Endodermal cell (in vitro differentiated cells): ENCODE results near the gene RPS6KA2. TPM values are rescaled to one million over a fixed set of nuclear protein-coding genes. Genes with fewer than 3 reads are reported as not detected.
A peak's percentile ranks its signal among the peaks of the same experiment; 100 is the strongest.

ENCODE experiments used
- DNase-seq: peaks from one replicate; pipeline ENCODE4 v3.0.0-alpha.2; 2017
- H3K27ac ChIP-seq: 2 replicates; pipeline ENCODE4 v1.5.1; 2013; ENCODE audit warnings: mild to moderate bottlenecking, low read depth, low read length, moderate library complexity
- H3K27me3 ChIP-seq: 2 replicates; pipeline ENCODE4 v1.6.1; 2013; ENCODE audit warnings: mild to moderate bottlenecking, low read length, moderate library complexity; ENCODE audit not compliant: insufficient read depth, control insufficient read depth, poor library complexity, severe bottlenecking
- H3K36me3 ChIP-seq: 2 replicates; pipeline ENCODE4 v1.7.0; 2013; ENCODE audit warnings: mild to moderate bottlenecking, low read length, moderate library complexity; ENCODE audit not compliant: control insufficient read depth, insufficient read depth
- H3K4me1 ChIP-seq: one replicate; pipeline ENCODE4 v1.7.0; 2013; ENCODE audit warnings: low read length; ENCODE audit not compliant: control insufficient read depth, insufficient read depth
- H3K4me3 ChIP-seq: 2 replicates; pipeline ENCODE4 v1.5.1; 2013; ENCODE audit warnings: mild to moderate bottlenecking, low read length, moderate library complexity
- H3K9ac ChIP-seq: 2 replicates; pipeline ENCODE4 v1.6.1; 2013; ENCODE audit warnings: mild to moderate bottlenecking, low read length, moderate library complexity; ENCODE audit not compliant: poor library complexity, severe bottlenecking; ENCODE audit errors: extremely low read depth
- H3K9me3 ChIP-seq: 2 replicates; pipeline ENCODE4 v1.6.1; 2013; ENCODE audit warnings: mild to moderate bottlenecking, low read length, moderate library complexity; ENCODE audit not compliant: control insufficient read depth
- H3K27ac Mint-ChIP-seq: 2 replicates; pipeline ENCODE4 v1.8.0; 2020; ENCODE audit warnings: mixed read lengths
- H3K27me3 Mint-ChIP-seq: 2 replicates; pipeline ENCODE4 v1.8.0; 2021; ENCODE audit warnings: mild to moderate bottlenecking, mixed read lengths; ENCODE audit not compliant: insufficient read depth
- H3K36me3 Mint-ChIP-seq: 2 replicates; pipeline ENCODE4 v1.8.0; 2020; ENCODE audit warnings: low read depth, mixed read lengths
- H3K4me1 Mint-ChIP-seq: 2 replicates; pipeline ENCODE4 v1.8.0; 2020; ENCODE audit warnings: mixed read lengths
- H3K4me3 Mint-ChIP-seq: 2 replicates; pipeline ENCODE4 v1.8.0; 2020; ENCODE audit warnings: mild to moderate bottlenecking, moderate library complexity, mixed read lengths
- H3K9me3 Mint-ChIP-seq: 2 replicates; pipeline ENCODE4 v1.8.0; 2020; ENCODE audit warnings: mild to moderate bottlenecking, mixed read lengths
- CTCF ChIP-seq: fragments of 200-600 bp; sonication (generic); conservative IDR thresholded peaks from 2 replicates; pipeline ENCODE4 v1.5.0; 2021; ENCODE audit warnings: antibody characterized with exemption, mild to moderate bottlenecking
- WGBS, 2 experiments: methylation state at CpG; one replicate each; pipeline versions ENCODE4 v1.1.5 to v1.1.7; 2013; ENCODE audit warnings: missing lambda C conversion rate in 2 of 2, mixed read lengths in 1 of 2; ENCODE audit not compliant: insufficient coverage in 1 of 2, insufficient read length in 1 of 2; 5-methylcytosine and 5-hydroxymethylcytosine counted together
- total RNA-seq, 2 donors: library from RNA; stranded (reverse); fragmentation: NEBNext Ultra II Directional in 1 of 2; extraction: Animal tissue kit (Norgen Biotek cat#: 25700) in 1 of 2; gene quantifications; 2 replicates in 1 of 2; 3 replicates in 1 of 2; pipeline ENCODE4 v1.2.1, GENCODE V29; 2021

The RPS6KA2 gene
- total RNA-seq, 2 donors from 2014 or later: 17.9 to 23.9 TPM

DNA sequence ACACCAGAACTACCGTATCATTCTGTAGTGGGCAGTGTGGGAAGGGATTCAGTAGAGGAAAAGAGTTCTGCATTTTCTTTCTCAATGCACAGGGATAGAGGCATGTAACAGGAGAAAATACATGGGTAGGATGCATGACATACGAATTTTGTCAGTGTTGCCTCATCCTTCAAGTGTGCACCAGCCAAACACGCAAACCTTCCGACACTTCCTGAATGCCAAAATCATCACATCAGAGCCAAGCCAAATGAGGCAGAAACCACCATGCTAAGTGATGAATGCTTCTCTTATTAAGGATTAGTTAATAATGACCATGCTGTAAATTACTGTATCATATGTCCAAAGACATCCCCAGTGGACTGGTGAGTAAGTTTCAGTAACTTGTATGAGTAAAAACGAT lies 67.8 kb downstream of the RPS6KA2 start:
- Mint-ChIP-seq H3K36me3 (peaks cover 5% of the 10 kb centered on the region), H3K27me3 (no peaks in the 10 kb centered on the region), H3K27ac (no peak overlapping the region), H3K4me1 (peaks cover 8% of the 10 kb centered on the region), H3K9me3 (no peaks in the 10 kb centered on the region), H3K4me3 (no peak overlapping the region)
- WGBS, 2 experiments: 94 to 97% methylated on average over 5 of the region's 5 CpGs
- no peaks in the 10 kb centered on the region for H3K36me3 ChIP-seq
- H3K4me3 ChIP-seq: no peak overlapping the region
- no peak overlapping the region for H3K9ac ChIP-seq
- no peak overlapping the region for H3K27ac ChIP-seq
- no peaks in the 10 kb centered on the region for H3K27me3 ChIP-seq
- no peaks in the 10 kb centered on the region for H3K4me1 ChIP-seq
- no peak for TF ChIP-seq CTCF
- H3K9me3 ChIP-seq: no peaks in the 10 kb centered on the region
- DNase-seq: peak; percentile 3

DNA sequence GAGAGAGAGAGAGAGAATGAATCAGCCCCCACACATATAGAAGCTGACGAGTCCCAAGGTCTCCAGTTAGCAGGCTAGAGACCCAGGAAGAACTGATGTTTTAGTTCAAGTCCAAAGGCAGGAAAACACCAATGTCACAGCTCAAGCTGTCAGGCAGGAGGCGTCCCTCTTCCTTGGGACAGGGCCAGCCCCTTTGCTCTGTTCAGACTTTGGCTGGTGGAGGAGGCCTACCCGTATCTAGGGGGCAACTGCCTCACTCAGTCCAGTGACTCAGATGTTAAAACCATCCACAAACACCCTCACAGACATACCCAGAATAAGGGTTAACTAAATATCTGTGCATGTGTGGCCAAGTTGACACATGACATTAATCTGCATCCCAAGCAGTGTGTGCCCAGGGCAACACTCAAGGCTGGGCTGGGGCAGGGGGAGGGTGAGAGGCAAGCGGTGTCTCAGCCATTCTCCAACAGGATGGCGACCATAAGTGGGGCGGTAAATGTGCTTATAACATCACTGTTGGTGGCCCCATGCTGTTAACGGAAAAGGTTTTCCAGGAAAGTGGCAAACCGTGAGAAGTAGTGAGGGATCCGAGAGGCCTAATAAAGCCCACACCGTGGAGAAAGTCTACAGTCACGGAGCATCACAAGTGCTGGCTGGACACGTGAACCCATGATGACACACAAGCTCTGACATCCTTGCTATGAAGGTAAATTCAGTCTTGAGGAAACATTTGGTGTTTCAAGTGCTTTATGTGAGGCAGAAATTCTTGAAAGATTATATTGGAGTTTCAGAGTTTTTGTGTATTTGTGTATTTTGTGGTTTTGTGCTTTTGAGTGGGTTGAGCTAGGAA lies 68.7 kb downstream of the RPS6KA2 start:
- H3K27ac Mint-ChIP-seq: no peak overlapping the region

DNA sequence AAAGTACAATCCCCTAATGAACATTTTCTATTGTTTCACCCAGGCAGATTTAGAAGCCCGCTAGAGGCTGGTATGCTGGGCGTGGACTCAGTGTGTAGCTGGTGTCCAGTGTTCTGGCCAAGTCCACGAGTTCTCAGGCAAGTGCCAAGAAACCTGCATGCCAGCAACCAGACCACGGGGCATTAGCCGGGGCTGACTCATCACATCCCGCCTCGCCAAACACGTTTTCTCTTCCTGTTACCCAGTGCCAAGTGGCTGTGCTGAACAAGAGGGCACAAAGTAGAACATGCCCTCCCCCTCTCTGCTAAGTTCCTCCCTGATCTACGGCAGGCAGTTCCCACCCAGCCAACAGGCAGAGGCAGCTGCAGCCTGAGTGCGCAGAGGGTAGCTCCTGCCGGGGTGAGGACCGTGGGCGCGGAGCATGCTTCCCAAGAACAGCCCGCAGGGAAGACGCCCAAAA lies 70.2 kb downstream of the RPS6KA2 start:
- Histone ChIP-seq H3K4me3 (no peak overlapping the region), H3K9me3 (no peaks in the 10 kb centered on the region), H3K27me3 (no peaks in the 10 kb centered on the region), H3K36me3 (no peaks in the 10 kb centered on the region), H3K27ac (no peak overlapping the region), H3K4me1 (peaks cover 3% of the 10 kb centered on the region), H3K9ac (no peak overlapping the region)
- 93 to 94% methylated on average over 15 to 16 of the region's 16 CpGs for WGBS, 2 experiments
- DNase-seq: no peak
- Mint-ChIP-seq H3K27me3 (peaks cover 3% of the 10 kb centered on the region), H3K9me3 (no peaks in the 10 kb centered on the region), H3K4me1 (peaks cover 24% of the 10 kb centered on the region), H3K27ac (no peak overlapping the region), H3K4me3 (no peak overlapping the region), H3K36me3 (no peaks in the 10 kb centered on the region)
- no peak for TF ChIP-seq CTCF

More for the DNA sequence above, 68.7 kb downstream of the RPS6KA2 start:
- Histone ChIP-seq H3K27ac (no peak overlapping the region), H3K9me3 (no peaks in the 10 kb centered on the region), H3K36me3 (no peaks in the 10 kb centered on the region), H3K9ac (no peak overlapping the region), H3K27me3 (no peaks in the 10 kb centered on the region), H3K4me1 (no peaks in the 10 kb centered on the region), H3K4me3 (no peak overlapping the region)
- no peak for TF ChIP-seq CTCF
- peaks cover 16% of the 10 kb centered on the region for H3K4me1 Mint-ChIP-seq
- peak; percentile 39 for DNase-seq
- 96% methylated on average over 9 to 12 of the region's 12 CpGs for WGBS, 2 experiments
- no peak overlapping the region for H3K4me3 Mint-ChIP-seq
- H3K9me3 Mint-ChIP-seq: no peaks in the 10 kb centered on the region
- H3K36me3 Mint-ChIP-seq: peaks cover 5% of the 10 kb centered on the region
- H3K27me3 Mint-ChIP-seq: no peaks in the 10 kb centered on the region
